ENCODE measurements around the gene ATG13. TPM values are rescaled to one million over a fixed set of nuclear protein-coding genes. Genes with fewer than 3 reads are reported as not detected.

Gene ATG13
- total RNA-seq (10 to 100 TPM; 63.8 to 72.8 TPM), polyA plus RNA-seq (10 to 100 TPM; 29.1 to 40.9 TPM)
- long read RNA-seq, donor 1, full-length matches to known transcripts: 1 of 1 reads
- long read RNA-seq, donor 1, partial matches to known transcripts: 0 of 1 reads
- long read RNA-seq, donor 1, other reads (novel, unspliced or antisense): 0 of 1 reads
- long read RNA-seq, donor 2: 0 reads
- long read RNA-seq, donor 3: 0 reads
- long read RNA-seq, donor 4, full-length matches to known transcripts: 1 of 1 reads
- long read RNA-seq, donor 4, partial matches to known transcripts: 0 of 1 reads
- long read RNA-seq, donor 4, other reads (novel, unspliced or antisense): 0 of 1 reads
- long read RNA-seq, donor 5, full-length matches to known transcripts: 2 of 2 reads
- long read RNA-seq, donor 5, partial matches to known transcripts: 0 of 2 reads
- long read RNA-seq, donor 5, other reads (novel, unspliced or antisense): 0 of 2 reads

DNA sequence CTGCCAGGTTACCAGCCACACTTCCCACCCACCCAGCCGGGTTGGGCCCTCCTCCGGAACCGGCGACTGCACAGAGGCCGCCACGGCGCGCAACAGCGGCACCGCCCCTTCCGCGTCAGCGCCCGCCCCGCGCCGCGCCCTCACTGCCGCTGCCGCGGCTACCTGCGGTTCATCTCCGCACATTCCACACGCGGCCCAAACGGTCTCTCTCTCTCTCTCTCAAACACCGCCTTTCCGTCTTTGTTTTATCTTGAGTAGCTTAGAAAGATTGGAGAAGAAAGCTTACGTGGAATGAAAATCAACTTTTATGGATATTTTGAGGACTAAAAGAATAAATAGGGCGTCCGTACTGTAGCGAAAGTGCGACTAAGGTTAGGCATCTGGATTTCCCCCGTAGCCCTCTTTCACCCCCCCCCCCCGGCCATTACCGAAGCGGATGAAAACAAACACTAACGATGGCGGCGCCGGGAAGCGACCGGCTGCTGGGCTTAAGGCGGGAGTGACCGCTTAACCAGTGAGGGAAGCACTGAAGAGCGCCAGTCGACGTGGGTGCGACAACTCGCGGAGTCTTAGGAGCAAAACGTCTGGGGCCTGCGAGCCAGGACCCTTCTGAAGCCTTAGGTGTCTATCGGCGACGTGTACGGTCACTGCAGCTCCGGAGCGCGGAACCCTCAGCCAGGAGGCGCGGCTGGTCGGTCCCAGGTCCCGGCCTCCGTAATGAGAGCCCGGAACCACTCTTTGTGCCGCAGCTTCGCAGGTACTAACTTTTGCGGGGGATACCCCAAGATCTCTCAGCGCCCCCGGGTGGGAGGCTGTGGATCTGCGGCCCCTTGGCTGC is at the start of gene ATG13, which contains the start of gene HARBI1:
Gene ATG13, plus strand, starts transcription at position 420 of the 838 bp plus-strand sequence. CDS start 26,739 bp downstream, outside the sequence.
Gene HARBI1, minus strand, starts transcription at position 94 of the 838 bp plus-strand sequence. CDS start 990 bp downstream, outside the sequence.
- no peaks in the 10 kb centered on the region for H3K27me3 ChIP-seq (ENCODE audit: control insufficient read depth in 3 of 3, insufficient read depth in 3 of 3, low read length in 2 of 3)
- peaks cover 0 to 4% (median 1%) of the 10 kb centered on the region in 4 donors for H3K36me3 ChIP-seq (ENCODE audit: control insufficient read depth in 4 of 4, insufficient read depth in 4 of 4, low read length in 4 of 4)
- 0% methylated on average over 72 of the region's 72 CpGs for WGBS, 2 donors
- peak within 1 kb of the TSS; percentile 85 for H3K4me3 ChIP-seq
- H3K4me1 ChIP-seq (ENCODE audit: control insufficient read depth in 5 of 5, insufficient read depth in 5 of 5, low read length in 5 of 5): peaks cover 0 to 20% (median 5%) of the 10 kb centered on the region in 5 donors
- DNase-seq (peak; percentile 92 to 95 (median 94)), ATAC-seq (ENCODE audit: insufficient read depth, low FRiP score) (peak; percentile 99)
- peak within 1 kb of the TSS; percentile 92 for H3K9ac ChIP-seq (ENCODE audit: insufficient read depth in 1 of 2, low read length in 2 of 2)
- H3K27ac ChIP-seq (ENCODE audit: low read depth in 1 of 2, low read length in 1 of 2): peak within 1 kb of the TSS; percentile 87 to 98
- TF ChIP-seq, protein P1, sequence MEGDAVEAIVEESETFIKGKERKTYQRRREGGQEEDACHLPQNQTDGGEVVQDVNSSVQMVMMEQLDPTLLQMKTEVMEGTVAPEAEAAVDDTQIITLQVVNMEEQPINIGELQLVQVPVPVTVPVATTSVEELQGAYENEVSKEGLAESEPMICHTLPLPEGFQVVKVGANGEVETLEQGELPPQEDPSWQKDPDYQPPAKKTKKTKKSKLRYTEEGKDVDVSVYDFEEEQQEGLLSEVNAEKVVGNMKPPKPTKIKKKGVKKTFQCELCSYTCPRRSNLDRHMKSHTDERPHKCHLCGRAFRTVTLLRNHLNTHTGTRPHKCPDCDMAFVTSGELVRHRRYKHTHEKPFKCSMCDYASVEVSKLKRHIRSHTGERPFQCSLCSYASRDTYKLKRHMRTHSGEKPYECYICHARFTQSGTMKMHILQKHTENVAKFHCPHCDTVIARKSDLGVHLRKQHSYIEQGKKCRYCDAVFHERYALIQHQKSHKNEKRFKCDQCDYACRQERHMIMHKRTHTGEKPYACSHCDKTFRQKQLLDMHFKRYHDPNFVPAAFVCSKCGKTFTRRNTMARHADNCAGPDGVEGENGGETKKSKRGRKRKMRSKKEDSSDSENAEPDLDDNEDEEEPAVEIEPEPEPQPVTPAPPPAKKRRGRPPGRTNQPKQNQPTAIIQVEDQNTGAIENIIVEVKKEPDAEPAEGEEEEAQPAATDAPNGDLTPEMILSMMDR (IDR thresholded peaks at IDR 0.05; ENCODE audit: control extremely low read depth, extremely low read depth): peak; percentile 46
- no peaks in the 10 kb centered on the region for H3K9me3 ChIP-seq (ENCODE audit: control insufficient read depth in 4 of 4, insufficient read depth in 3 of 4, low read length in 3 of 4)

DNA sequence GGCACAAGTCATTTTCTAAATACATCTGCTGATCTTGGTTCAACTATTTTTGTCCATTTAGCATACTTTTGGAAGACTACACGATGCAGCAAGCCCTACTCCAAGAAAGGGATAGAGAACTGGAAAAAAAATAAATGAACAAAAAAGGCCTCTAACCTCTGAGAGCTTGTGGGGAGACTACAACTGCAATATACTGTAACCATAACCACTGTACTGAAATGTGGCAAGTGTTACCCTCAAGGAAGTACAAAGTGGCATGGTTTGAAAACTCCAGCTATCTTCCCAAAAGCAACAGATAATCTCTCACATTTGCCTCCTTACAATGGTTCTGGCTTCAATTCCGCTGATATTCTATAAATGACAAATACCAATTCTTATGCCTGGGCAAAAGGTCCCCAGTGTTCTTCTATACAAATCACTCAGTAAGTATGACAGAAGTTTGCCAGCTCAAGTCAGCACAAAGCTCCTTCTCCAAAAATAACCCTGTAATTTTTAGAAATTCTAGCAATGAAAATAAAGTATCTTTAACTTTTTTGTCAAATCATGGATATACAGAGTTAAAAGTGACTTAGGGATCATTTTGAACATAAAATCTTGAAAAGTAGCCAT is 46.5 kb upstream of the ATG13 start:
- DNase-seq: no peak
- no peak overlapping the region for H3K4me3 ChIP-seq
- TF ChIP-seq, protein P1 (IDR thresholded peaks at IDR 0.05; ENCODE audit: control extremely low read depth, extremely low read depth): no peak
- no peaks in the 10 kb centered on the region for H3K27me3 ChIP-seq (ENCODE audit: control insufficient read depth in 3 of 3, insufficient read depth in 3 of 3, low read length in 2 of 3)
- WGBS, 2 donors: 73 to 77% methylated on average over 2 of the region's 2 CpGs
- no peaks in the 10 kb centered on the region for H3K36me3 ChIP-seq (ENCODE audit: control insufficient read depth in 4 of 4, insufficient read depth in 4 of 4, low read length in 4 of 4)
- ATAC-seq (ENCODE audit: insufficient read depth, low FRiP score): no peak
- H3K4me1 ChIP-seq (ENCODE audit: control insufficient read depth in 5 of 5, insufficient read depth in 5 of 5, low read length in 5 of 5): peaks cover 0 to 9% (median 4%) of the 10 kb centered on the region in 5 donors
- H3K9me3 ChIP-seq (ENCODE audit: control insufficient read depth in 4 of 4, insufficient read depth in 3 of 4, low read length in 3 of 4): no peaks in the 10 kb centered on the region
- no peak overlapping the region for H3K27ac ChIP-seq (ENCODE audit: low read depth in 1 of 2, low read length in 1 of 2)
- no peak overlapping the region for H3K9ac ChIP-seq (ENCODE audit: insufficient read depth in 1 of 2, low read length in 2 of 2)

DNA sequence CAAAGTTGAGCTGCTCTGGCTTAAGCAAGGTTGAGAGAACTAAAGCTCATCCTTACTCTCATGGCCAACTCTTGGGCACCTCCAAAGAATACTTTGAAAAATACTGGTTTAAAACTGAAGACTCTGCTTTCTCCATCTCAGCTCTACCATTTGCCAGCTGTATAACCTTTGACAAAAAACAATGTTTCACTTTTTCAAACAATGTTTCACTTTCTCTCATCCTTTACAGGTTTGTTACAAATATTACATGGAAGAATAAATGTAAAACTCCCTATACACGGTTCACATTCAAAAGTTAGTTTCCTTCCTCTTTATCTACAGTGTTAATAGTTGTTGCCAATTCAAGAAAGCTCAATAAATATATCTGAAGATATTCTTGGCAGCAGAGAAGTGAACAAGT is 42.7 kb upstream of the ATG13 start:
- DNase-seq (no peak), ATAC-seq (ENCODE audit: insufficient read depth, low FRiP score) (no peak)
- no peak overlapping the region for H3K27ac ChIP-seq (ENCODE audit: low read depth in 1 of 2, low read length in 1 of 2)
- H3K36me3 ChIP-seq (ENCODE audit: control insufficient read depth in 4 of 4, insufficient read depth in 4 of 4, low read length in 4 of 4): no peaks in the 10 kb centered on the region
- H3K27me3 ChIP-seq (ENCODE audit: control insufficient read depth in 3 of 3, insufficient read depth in 3 of 3, low read length in 2 of 3): no peaks in the 10 kb centered on the region
- H3K9ac ChIP-seq (ENCODE audit: insufficient read depth in 1 of 2, low read length in 2 of 2): no peak overlapping the region
- no peak overlapping the region for H3K4me3 ChIP-seq
- TF ChIP-seq, protein P1 (IDR thresholded peaks at IDR 0.05; ENCODE audit: control extremely low read depth, extremely low read depth): no peak
- H3K9me3 ChIP-seq (ENCODE audit: control insufficient read depth in 4 of 4, insufficient read depth in 3 of 4, low read length in 3 of 4): no peaks in the 10 kb centered on the region
- 3 to 9% methylated on average over 1 of the region's 1 CpG for WGBS, 2 donors
- peaks cover 0 to 9% (median 4%) of the 10 kb centered on the region in 5 donors for H3K4me1 ChIP-seq (ENCODE audit: control insufficient read depth in 5 of 5, insufficient read depth in 5 of 5, low read length in 5 of 5)

Measured in lung (tissue), 16 donors.